Activated CD8-positive, alpha-beta T cell treated with anti-CD3 and anti-CD28 coated beads, Interleukin-2, amount 10 ng/mL, durations not matched to agents 7 days and 5 days (primary cell): ENCODE measurements around the gene SH3BGR. TPM values are rescaled to one million over a fixed set of nuclear protein-coding genes. Genes with fewer than 3 reads are reported as not detected.
A peak's percentile ranks its signal among the peaks of the same experiment; 100 is the strongest.

Experiments used
- ATAC-seq: fragments of 150-1000 bp; cut with Tn5 transposase; one replicate; pipeline ENCODE4 v1.10.0; 2021; ENCODE audit warnings: moderate library complexity
- CTCF ChIA-PET: fragments of 350-600 bp; sonication (Branson Sonifier 250); formaldehyde crosslinking; loops from one replicate; lab custom pipeline; 2021; ENCODE audit warnings: antibody characterized with exemption; lab: Charles Lee
- POLR2A ChIA-PET: fragments of 350-600 bp; sonication (Branson Sonifier 250); formaldehyde crosslinking; loops from one replicate; lab custom pipeline; 2021; ENCODE audit warnings: antibody characterized with exemption; lab: Charles Lee
- DNase-seq: peaks from one replicate; pipeline ENCODE4 v3.0.0-alpha.2; 2020
- H3K27ac Mint-ChIP-seq: one replicate; pipeline ENCODE4 v1.8.0; 2021; ENCODE audit warnings: mild to moderate bottlenecking, mixed read lengths
- H3K27me3 Mint-ChIP-seq: one replicate; pipeline ENCODE4 v1.8.0; 2021; ENCODE audit warnings: low read depth, mixed read lengths
- H3K36me3 Mint-ChIP-seq: one replicate; pipeline ENCODE4 v1.8.0; 2021; ENCODE audit warnings: low read depth, mixed read lengths
- H3K4me1 Mint-ChIP-seq: one replicate; pipeline ENCODE4 v1.8.0; 2021; ENCODE audit warnings: low read depth, mixed read lengths
- H3K4me3 Mint-ChIP-seq: one replicate; pipeline ENCODE4 v1.8.0; 2021; ENCODE audit warnings: mild to moderate bottlenecking, mixed read lengths
- H3K9me3 Mint-ChIP-seq: one replicate; pipeline ENCODE4 v1.8.0; 2022; ENCODE audit warnings: mixed read lengths; ENCODE audit not compliant: insufficient read depth
- total RNA-seq, 2 experiments: library from RNA; stranded (reverse); gene quantifications; one replicate each; pipeline ENCODE4 v1.2.3, GENCODE V29; 2021

SH3BGR gene
- total RNA-seq, 2 experiments from 2014 or later = 1.1 TPM; not detected in 1

GRCh38 chr21:39489380-39489924, 37.7 kb downstream of the SH3BGR start:
- Mint-ChIP-seq H3K4me3 (no peak overlapping the region), H3K9me3 (peaks cover 4% of the 10 kb centered on the region), H3K27ac (no peak overlapping the region), H3K27me3 (no peaks in the 10 kb centered on the region), H3K4me1 (no peaks in the 10 kb centered on the region), H3K36me3 (no peaks in the 10 kb centered on the region)
- ATAC-seq (no peak), DNase-seq (no peak)
- ChIA-PET CTCF (no interaction called here), POLR2A (no interaction called here)

- DNase-seq = no peak
- no peak for ATAC-seq
- ChIA-PET POLR2A (no interaction called here), CTCF (no interaction called here)
- Mint-ChIP-seq H3K27me3 (no peaks in the 10 kb centered on the region), H3K36me3 (no peaks in the 10 kb centered on the region), H3K4me1 (no peaks in the 10 kb centered on the region), H3K9me3 (peaks cover 11% of the 10 kb centered on the region), H3K27ac (no peak overlapping the region), H3K4me3 (no peak overlapping the region)
Measured at GRCh38 chr21:39499156-39499555, 47.4 kb downstream of the SH3BGR start.

- Mint-ChIP-seq H3K4me3 (no peak overlapping the region), H3K27ac (no peak overlapping the region), H3K36me3 (no peaks in the 10 kb centered on the region), H3K4me1 (no peaks in the 10 kb centered on the region), H3K9me3 (no peaks in the 10 kb centered on the region), H3K27me3 (no peaks in the 10 kb centered on the region)
- DNase-seq (no peak), ATAC-seq (no peak)
- POLR2A ChIA-PET = no interaction called here
- CTCF ChIA-PET = interaction anchor here (1.2 kb wide), 1 partner anchor 16 kb away, joined by 3 read pairs; no protein-coding TSS in a partner anchor
Measured at GRCh38 chr21:39502631-39503030, 50.9 kb downstream of the SH3BGR start.

- no peak overlapping the region for H3K27ac Mint-ChIP-seq
- ChIA-PET CTCF (interaction anchor here (1.2 kb wide), 1 partner anchor 15 kb away, joined by 3 read pairs; no protein-coding TSS in a partner anchor), POLR2A (interaction anchor here (0.9 kb wide), 1 partner anchor 15 kb away, joined by 3 read pairs; no protein-coding TSS in a partner anchor)
- DNase-seq (no peak), ATAC-seq (no peak)
- no peaks in the 10 kb centered on the region for H3K36me3 Mint-ChIP-seq
- H3K4me1 Mint-ChIP-seq = no peaks in the 10 kb centered on the region
- H3K27me3 Mint-ChIP-seq = no peaks in the 10 kb centered on the region
- H3K9me3 Mint-ChIP-seq = no peaks in the 10 kb centered on the region
- no peak overlapping the region for H3K4me3 Mint-ChIP-seq
Measured at GRCh38 chr21:39503123-39503762, 51.5 kb downstream of the SH3BGR start.

GRCh38 chr21:39504230-39504629, 52.5 kb downstream of the SH3BGR start:
- DNase-seq = no peak
- H3K4me3 Mint-ChIP-seq = no peak overlapping the region
- no peaks in the 10 kb centered on the region for H3K27me3 Mint-ChIP-seq
- CTCF ChIA-PET = interaction anchor here (0.8 kb wide), 1 partner anchor 25 kb away, joined by 3 read pairs; no protein-coding TSS in a partner anchor
- POLR2A ChIA-PET = interaction anchor here (0.9 kb wide), 1 partner anchor 14 kb away, joined by 3 read pairs; no protein-coding TSS in a partner anchor
- H3K4me1 Mint-ChIP-seq = no peaks in the 10 kb centered on the region
- ATAC-seq = no peak
- H3K36me3 Mint-ChIP-seq = no peaks in the 10 kb centered on the region
- H3K27ac Mint-ChIP-seq = no peak overlapping the region
- H3K9me3 Mint-ChIP-seq = no peaks in the 10 kb centered on the region

GRCh38 chr21:39510240-39510639, 58.5 kb downstream of the SH3BGR start:
- no peaks in the 10 kb centered on the region for H3K9me3 Mint-ChIP-seq
- H3K27me3 Mint-ChIP-seq = no peaks in the 10 kb centered on the region
- H3K36me3 Mint-ChIP-seq = no peaks in the 10 kb centered on the region
- CTCF ChIA-PET = no interaction called here
- no peak for DNase-seq
- H3K4me1 Mint-ChIP-seq = no peaks in the 10 kb centered on the region
- no peak for ATAC-seq
- H3K4me3 Mint-ChIP-seq = no peak overlapping the region
- POLR2A ChIA-PET = no interaction called here
- H3K27ac Mint-ChIP-seq = no peak overlapping the region

DNA sequence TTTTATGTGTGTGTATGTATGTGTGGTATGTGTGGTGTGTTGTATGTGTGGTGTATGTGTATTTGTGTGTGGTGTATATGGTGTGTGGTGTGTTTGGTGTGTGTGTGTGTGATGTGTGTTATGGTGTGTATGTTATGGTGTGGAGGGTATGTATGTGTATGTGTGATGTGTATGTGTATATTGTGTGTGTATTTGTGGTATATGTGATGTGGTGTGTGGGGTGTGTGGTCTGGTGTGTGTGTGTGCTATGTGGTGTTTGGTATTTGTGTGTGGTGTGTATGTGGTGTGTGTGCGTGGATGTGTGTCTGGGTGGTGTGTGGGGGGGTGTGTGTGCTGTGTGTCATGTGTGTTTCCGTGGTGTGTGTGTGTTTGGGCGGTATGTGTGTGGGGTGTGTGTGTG, 59.3 kb downstream of the SH3BGR start:
- DNase-seq (no peak), ATAC-seq (no peak)
- H3K9me3 Mint-ChIP-seq = no peaks in the 10 kb centered on the region
- no peak overlapping the region for H3K27ac Mint-ChIP-seq
- H3K4me1 Mint-ChIP-seq = no peaks in the 10 kb centered on the region
- CTCF ChIA-PET = no interaction called here
- H3K4me3 Mint-ChIP-seq = no peak overlapping the region
- H3K27me3 Mint-ChIP-seq = no peaks in the 10 kb centered on the region
- POLR2A ChIA-PET = no interaction called here
- no peaks in the 10 kb centered on the region for H3K36me3 Mint-ChIP-seq

- ChIA-PET CTCF (no interaction called here), POLR2A (no interaction called here)
- no peaks in the 10 kb centered on the region for H3K27me3 Mint-ChIP-seq
- H3K27ac Mint-ChIP-seq = no peak overlapping the region
- ATAC-seq (no peak), DNase-seq (no peak)
- H3K36me3 Mint-ChIP-seq = no peaks in the 10 kb centered on the region
- no peak overlapping the region for H3K4me3 Mint-ChIP-seq
- H3K4me1 Mint-ChIP-seq = no peaks in the 10 kb centered on the region
- H3K9me3 Mint-ChIP-seq = no peaks in the 10 kb centered on the region
Measured at GRCh38 chr21:39513735-39514134, 62.0 kb downstream of the SH3BGR start.

- H3K27ac Mint-ChIP-seq = no peak overlapping the region
- no peaks in the 10 kb centered on the region for H3K9me3 Mint-ChIP-seq
- no peaks in the 10 kb centered on the region for H3K4me1 Mint-ChIP-seq
- no peak for ATAC-seq
- CTCF ChIA-PET = no interaction called here
- no peaks in the 10 kb centered on the region for H3K36me3 Mint-ChIP-seq
- no peak for DNase-seq
- POLR2A ChIA-PET = no interaction called here
- no peak overlapping the region for H3K4me3 Mint-ChIP-seq
- H3K27me3 Mint-ChIP-seq = no peaks in the 10 kb centered on the region
Measured at GRCh38 chr21:39515684-39516472, 64.1 kb downstream of the SH3BGR start.

GRCh38 chr21:39518055-39518846, 66.5 kb downstream of the SH3BGR start:
- Mint-ChIP-seq H3K9me3 (no peaks in the 10 kb centered on the region), H3K4me1 (no peaks in the 10 kb centered on the region), H3K27ac (no peak overlapping the region), H3K27me3 (peaks cover 3% of the 10 kb centered on the region), H3K4me3 (no peak overlapping the region), H3K36me3 (no peaks in the 10 kb centered on the region)
- POLR2A ChIA-PET = interaction anchor here (0.9 kb wide), 1 partner anchor 14 kb away, joined by 3 read pairs; no protein-coding TSS in a partner anchor
- CTCF ChIA-PET = interaction anchor here (0.7 to 2.4 kb wide), 16 partner anchors 9 to 254 kb away, joined by 3 to 15 read pairs (median 4); no protein-coding TSS in a partner anchor
- DNase-seq (peak; percentile 62), ATAC-seq (peak; percentile 86)

- Mint-ChIP-seq H3K4me3 (no peak overlapping the region), H3K27me3 (peaks cover 3% of the 10 kb centered on the region), H3K36me3 (no peaks in the 10 kb centered on the region), H3K9me3 (no peaks in the 10 kb centered on the region), H3K4me1 (no peaks in the 10 kb centered on the region), H3K27ac (no peak overlapping the region)
- ATAC-seq (no peak), DNase-seq (no peak)
- CTCF ChIA-PET = interaction anchor here (0.7 to 2.4 kb wide), 14 partner anchors 9 to 254 kb away, joined by 3 to 15 read pairs (median 4); no protein-coding TSS in a partner anchor
- POLR2A ChIA-PET = interaction anchor here (0.9 kb wide), 1 partner anchor 15 kb away, joined by 3 read pairs; no protein-coding TSS in a partner anchor
Measured at GRCh38 chr21:39518847-39519210, 67.1 kb downstream of the SH3BGR start.
